Endodermal cell (in vitro differentiated cells): ENCODE measurements around the gene XXYLT1. TPM values are rescaled to one million over a fixed set of nuclear protein-coding genes. Genes with fewer than 3 reads are reported as not detected.

Source experiments
- DNase-seq: peaks from one replicate; pipeline ENCODE4 v3.0.0-alpha.2; 2017
- H3K27ac ChIP-seq: 2 replicates; pipeline ENCODE4 v1.5.1; 2013; ENCODE audit warnings: mild to moderate bottlenecking, low read depth, low read length, moderate library complexity
- H3K27me3 ChIP-seq: 2 replicates; pipeline ENCODE4 v1.6.1; 2013; ENCODE audit warnings: mild to moderate bottlenecking, low read length, moderate library complexity; ENCODE audit not compliant: insufficient read depth, control insufficient read depth, poor library complexity, severe bottlenecking
- H3K36me3 ChIP-seq: 2 replicates; pipeline ENCODE4 v1.7.0; 2013; ENCODE audit warnings: mild to moderate bottlenecking, low read length, moderate library complexity; ENCODE audit not compliant: control insufficient read depth, insufficient read depth
- H3K4me1 ChIP-seq: one replicate; pipeline ENCODE4 v1.7.0; 2013; ENCODE audit warnings: low read length; ENCODE audit not compliant: control insufficient read depth, insufficient read depth
- H3K4me3 ChIP-seq: 2 replicates; pipeline ENCODE4 v1.5.1; 2013; ENCODE audit warnings: mild to moderate bottlenecking, low read length, moderate library complexity
- H3K9ac ChIP-seq: 2 replicates; pipeline ENCODE4 v1.6.1; 2013; ENCODE audit warnings: mild to moderate bottlenecking, low read length, moderate library complexity; ENCODE audit not compliant: poor library complexity, severe bottlenecking; ENCODE audit errors: extremely low read depth
- H3K9me3 ChIP-seq: 2 replicates; pipeline ENCODE4 v1.6.1; 2013; ENCODE audit warnings: mild to moderate bottlenecking, low read length, moderate library complexity; ENCODE audit not compliant: control insufficient read depth
- H3K27ac Mint-ChIP-seq: 2 replicates; pipeline ENCODE4 v1.8.0; 2020; ENCODE audit warnings: mixed read lengths
- H3K27me3 Mint-ChIP-seq: 2 replicates; pipeline ENCODE4 v1.8.0; 2021; ENCODE audit warnings: mild to moderate bottlenecking, mixed read lengths; ENCODE audit not compliant: insufficient read depth
- H3K36me3 Mint-ChIP-seq: 2 replicates; pipeline ENCODE4 v1.8.0; 2020; ENCODE audit warnings: low read depth, mixed read lengths
- H3K4me1 Mint-ChIP-seq: 2 replicates; pipeline ENCODE4 v1.8.0; 2020; ENCODE audit warnings: mixed read lengths
- H3K4me3 Mint-ChIP-seq: 2 replicates; pipeline ENCODE4 v1.8.0; 2020; ENCODE audit warnings: mild to moderate bottlenecking, moderate library complexity, mixed read lengths
- H3K9me3 Mint-ChIP-seq: 2 replicates; pipeline ENCODE4 v1.8.0; 2020; ENCODE audit warnings: mild to moderate bottlenecking, mixed read lengths
- WGBS, 2 experiments: methylation state at CpG; one replicate each; pipeline versions ENCODE4 v1.1.5 to v1.1.7; 2013; ENCODE audit warnings: missing lambda C conversion rate in 2 of 2, mixed read lengths in 1 of 2; ENCODE audit not compliant: insufficient coverage in 1 of 2, insufficient read length in 1 of 2; 5-methylcytosine and 5-hydroxymethylcytosine counted together
- total RNA-seq, 2 donors: library from RNA; stranded (reverse); fragmentation: NEBNext Ultra II Directional in 1 of 2; extraction: Animal tissue kit (Norgen Biotek cat#: 25700) in 1 of 2; gene quantifications; 2 replicates in 1 of 2; 3 replicates in 1 of 2; pipeline ENCODE4 v1.2.1, GENCODE V29; 2021
- TF ChIP-seq, protein P1 (sequence below): fragments of 200-600 bp; sonication (generic); conservative IDR thresholded peaks from 2 replicates; pipeline ENCODE4 v1.5.0; 2021; ENCODE audit warnings: antibody characterized with exemption, mild to moderate bottlenecking

XXYLT1 gene
- total RNA-seq, 2 donors from 2014 or later = 35.5 to 38.3 TPM

DNA sequence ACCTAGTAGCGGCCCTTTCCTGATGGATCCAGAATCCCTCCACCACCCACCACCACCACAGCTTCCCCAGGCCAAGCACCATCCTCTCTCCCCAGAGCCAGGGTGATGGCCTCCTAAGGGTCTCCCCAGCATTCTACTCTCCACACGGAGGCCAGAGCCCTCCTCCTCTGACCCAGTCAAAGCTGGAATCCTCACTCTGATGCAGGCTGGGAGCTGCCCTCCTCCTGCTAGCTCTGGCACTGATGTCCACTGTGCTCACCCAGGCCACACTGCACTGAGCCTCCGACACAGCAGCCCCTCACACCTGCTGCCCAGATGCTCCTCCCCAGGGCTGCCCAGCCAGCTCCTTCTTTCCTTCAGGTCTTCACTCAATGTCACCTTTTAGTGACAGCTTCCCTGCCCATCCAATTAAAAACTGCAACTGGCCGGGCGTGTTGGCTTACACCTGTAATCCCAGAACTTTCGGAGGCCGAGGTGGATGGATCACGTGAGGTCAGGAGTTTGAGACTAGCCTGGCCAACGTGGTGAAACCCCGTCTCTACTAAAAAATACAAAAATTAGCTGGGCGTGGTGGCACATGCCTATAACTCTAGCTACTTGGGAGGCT, 21.0 kb downstream of the XXYLT1 start:
- no peak overlapping the region for H3K27ac Mint-ChIP-seq

GRCh38 chr3:195249057-195249770, 21.7 kb downstream of the XXYLT1 start:
- H3K9ac ChIP-seq = no peak overlapping the region
- H3K27ac Mint-ChIP-seq = no peak overlapping the region
- peaks cover 42% of the 10 kb centered on the region for H3K36me3 Mint-ChIP-seq
- H3K9me3 Mint-ChIP-seq = no peaks in the 10 kb centered on the region
- H3K4me3 ChIP-seq = no peak overlapping the region
- H3K4me1 ChIP-seq = peaks cover 4% of the 10 kb centered on the region
- no peaks in the 10 kb centered on the region for H3K27me3 Mint-ChIP-seq
- TF ChIP-seq, protein P1, sequence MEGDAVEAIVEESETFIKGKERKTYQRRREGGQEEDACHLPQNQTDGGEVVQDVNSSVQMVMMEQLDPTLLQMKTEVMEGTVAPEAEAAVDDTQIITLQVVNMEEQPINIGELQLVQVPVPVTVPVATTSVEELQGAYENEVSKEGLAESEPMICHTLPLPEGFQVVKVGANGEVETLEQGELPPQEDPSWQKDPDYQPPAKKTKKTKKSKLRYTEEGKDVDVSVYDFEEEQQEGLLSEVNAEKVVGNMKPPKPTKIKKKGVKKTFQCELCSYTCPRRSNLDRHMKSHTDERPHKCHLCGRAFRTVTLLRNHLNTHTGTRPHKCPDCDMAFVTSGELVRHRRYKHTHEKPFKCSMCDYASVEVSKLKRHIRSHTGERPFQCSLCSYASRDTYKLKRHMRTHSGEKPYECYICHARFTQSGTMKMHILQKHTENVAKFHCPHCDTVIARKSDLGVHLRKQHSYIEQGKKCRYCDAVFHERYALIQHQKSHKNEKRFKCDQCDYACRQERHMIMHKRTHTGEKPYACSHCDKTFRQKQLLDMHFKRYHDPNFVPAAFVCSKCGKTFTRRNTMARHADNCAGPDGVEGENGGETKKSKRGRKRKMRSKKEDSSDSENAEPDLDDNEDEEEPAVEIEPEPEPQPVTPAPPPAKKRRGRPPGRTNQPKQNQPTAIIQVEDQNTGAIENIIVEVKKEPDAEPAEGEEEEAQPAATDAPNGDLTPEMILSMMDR = no peak
- H3K9me3 ChIP-seq = peaks cover 5% of the 10 kb centered on the region
- H3K27ac ChIP-seq = no peak overlapping the region
- peaks cover 8% of the 10 kb centered on the region for H3K36me3 ChIP-seq
- H3K4me1 Mint-ChIP-seq = peaks cover 16% of the 10 kb centered on the region
- 95 to 96% methylated on average over 12 to 21 of the region's 21 CpGs for WGBS, 2 experiments
- no peaks in the 10 kb centered on the region for H3K27me3 ChIP-seq
- DNase-seq = peak; percentile 24
- H3K4me3 Mint-ChIP-seq = no peak overlapping the region

More for the DNA sequence above, 21.0 kb downstream of the XXYLT1 start:
- Histone ChIP-seq H3K4me1 (peaks cover 4% of the 10 kb centered on the region), H3K4me3 (no peak overlapping the region), H3K27me3 (no peaks in the 10 kb centered on the region), H3K9ac (no peak overlapping the region), H3K9me3 (peaks cover 5% of the 10 kb centered on the region), H3K36me3 (peaks cover 8% of the 10 kb centered on the region), H3K27ac (no peak overlapping the region)
- Mint-ChIP-seq H3K4me3 (no peak overlapping the region), H3K4me1 (peaks cover 20% of the 10 kb centered on the region), H3K27me3 (no peaks in the 10 kb centered on the region), H3K36me3 (peaks cover 41% of the 10 kb centered on the region), H3K9me3 (no peaks in the 10 kb centered on the region)
- peak; percentile 27 for DNase-seq
- WGBS, 2 experiments = 89 to 91% methylated on average over 9 to 11 of the region's 11 CpGs
- TF ChIP-seq, protein P1 = no peak

- Histone ChIP-seq H3K9ac (no peak overlapping the region), H3K9me3 (peaks cover 5% of the 10 kb centered on the region), H3K27ac (no peak overlapping the region), H3K27me3 (no peaks in the 10 kb centered on the region), H3K4me1 (peaks cover 4% of the 10 kb centered on the region), H3K36me3 (peaks cover 8% of the 10 kb centered on the region), H3K4me3 (no peak overlapping the region)
- H3K27ac Mint-ChIP-seq = no peak overlapping the region
- DNase-seq = peak; percentile 13
- no peaks in the 10 kb centered on the region for H3K27me3 Mint-ChIP-seq
- TF ChIP-seq, protein P1 = no peak
- H3K9me3 Mint-ChIP-seq = no peaks in the 10 kb centered on the region
- 96 to 100% methylated on average over 2 to 8 of the region's 8 CpGs for WGBS, 2 experiments
- no peak overlapping the region for H3K4me3 Mint-ChIP-seq
- peaks cover 16% of the 10 kb centered on the region for H3K4me1 Mint-ChIP-seq
- peaks cover 51% of the 10 kb centered on the region for H3K36me3 Mint-ChIP-seq
These were observed 22.7 kb downstream of the XXYLT1 start for GRCh38 chr3:195248281-195248680.
